Activated naive CD4-positive, alpha-beta T cell treated with anti-CD3 and anti-CD28 coated beads, Interleukin-2, amount 50 U/mL, for 16 hours (primary cell): ENCODE data around the gene LRTM2.
A peak's percentile ranks its signal among the peaks of the same experiment; 100 is the strongest.

ENCODE experiments used
- DNase-seq: peaks from one replicate; pipeline ENCODE4 v3.0.0-alpha.2; 2020

The LRTM2 gene

GRCh38 chr12:1820191-1820895, at the start of gene LRTM2:
LRTM2 (plus strand) TSS chr12:1820565; CDS start chr12:1828149, 7,584 bp downstream.
- no peak for DNase-seq

GRCh38 chr12:1773937-1774655, 46.3 kb upstream of the LRTM2 start:
- no peak for DNase-seq

- DNase-seq = no peak
These were observed 44.0 kb upstream of the LRTM2 start for GRCh38 chr12:1776170-1776921.

GRCh38 chr12:1777798-1778197, 42.6 kb upstream of the LRTM2 start:
- DNase-seq = no peak

- DNase-seq = no peak
These were observed 41.5 kb upstream of the LRTM2 start for GRCh38 chr12:1778911-1779310.

- DNase-seq = no peak
These were observed 40.6 kb upstream of the LRTM2 start for GRCh38 chr12:1779783-1780182.

- no peak for DNase-seq
These were observed 38.6 kb upstream of the LRTM2 start for GRCh38 chr12:1781772-1782171.

- no peak for DNase-seq
These were observed 38.1 kb upstream of the LRTM2 start for GRCh38 chr12:1782215-1782614.

GRCh38 chr12:1787714-1788113, 32.7 kb upstream of the LRTM2 start:
- DNase-seq = no peak

GRCh38 chr12:1790444-1790843, 29.9 kb upstream of the LRTM2 start:
- no peak for DNase-seq

- peak; percentile 67 for DNase-seq
These were observed 29.1 kb upstream of the LRTM2 start for GRCh38 chr12:1791104-1791841.

GRCh38 chr12:1792406-1792805, 28.0 kb upstream of the LRTM2 start:
- DNase-seq = no peak

GRCh38 chr12:1793426-1794210, 26.7 kb upstream of the LRTM2 start:
- DNase-seq = no peak

- DNase-seq = no peak
These were observed 25.8 kb upstream of the LRTM2 start for GRCh38 chr12:1794440-1795090.

- DNase-seq = no peak
These were observed 25.1 kb upstream of the LRTM2 start for GRCh38 chr12:1795221-1795784.

- DNase-seq = peak; percentile 95
These were observed 24.4 kb upstream of the LRTM2 start for GRCh38 chr12:1795785-1796514.

- DNase-seq = peak; percentile 51
These were observed 23.8 kb upstream of the LRTM2 start for GRCh38 chr12:1796515-1797010.

- peak; percentile 63 for DNase-seq
These were observed 23.1 kb upstream of the LRTM2 start for GRCh38 chr12:1797011-1797901.

GRCh38 chr12:1797991-1798640, 22.2 kb upstream of the LRTM2 start:
- no peak for DNase-seq
